ENCODE measurements around the gene NAT16. TPM values are rescaled to one million over a fixed set of nuclear protein-coding genes. Genes with fewer than 3 reads are reported as not detected.

The NAT16 gene
- total and polyA plus RNA-seq, 2 experiments from 2014 or later = 0.21 to 0.31 TPM

GRCh38 chr7:101164071-101164840 is 15.8 kb downstream of the NAT16 start:
- DNase-seq (ENCODE audit: low spot score) (peak; percentile 83), ATAC-seq (peak; percentile 19)
- Histone ChIP-seq H3K4me1 (ENCODE audit: insufficient read depth) (peaks cover 64% of the 10 kb centered on the region), H3K4me3 (peak overlapping the region; percentile 76), H2AFZ (no peak overlapping the region), H3K27ac (ENCODE audit: low read depth) (no peak overlapping the region), H3K4me2 (peak overlapping the region; percentile 98), H3F3A (replicated peaks; ENCODE audit: low read depth) (peaks cover 24% of the 10 kb centered on the region), H3K36me3 (ENCODE audit: insufficient read depth) (no peaks in the 10 kb centered on the region), H4K20me1 (replicated peaks; ENCODE audit: insufficient read depth) (peaks cover 6% of the 10 kb centered on the region; the same call in 1 of the 2 replicates), H3K27me3 (ENCODE audit: insufficient read depth) (peaks cover 74% of the 10 kb centered on the region), H3K9me2 (ENCODE audit: insufficient read depth) (no peaks in the 10 kb centered on the region), H3K79me2 (replicated peaks; ENCODE audit: insufficient read depth) (no peaks in the 10 kb centered on the region)
- no peak for TF ChIP-seq ZNF331 (CRISPR knock-in tag; IDR thresholded peaks at IDR 0.05; ENCODE audit: low read depth)
- TF ChIP-seq ZNF114 (CRISPR knock-in tag; IDR thresholded peaks at IDR 0.05) = no peak
- no peak for TF ChIP-seq NANOG (IDR thresholded peaks at IDR 0.05; ENCODE audit: borderline replicate concordance)
- TF ChIP-seq EZH2phosphoT487 (IDR thresholded peaks at IDR 0.05; ENCODE audit: unreplicated experiment) = no peak
- no peak for TF ChIP-seq CREB1 (CRISPR knock-in tag; IDR thresholded peaks at IDR 0.05; ENCODE audit: low read depth)
- TF ChIP-seq JUNB (IDR thresholded peaks at IDR 0.05; ENCODE audit: unreplicated experiment) = no peak
- TF ChIP-seq EZH2 (IDR thresholded peaks at IDR 0.05; ENCODE audit: low read depth, unreplicated experiment) = peak; percentile 29
- TF ChIP-seq, protein P1, sequence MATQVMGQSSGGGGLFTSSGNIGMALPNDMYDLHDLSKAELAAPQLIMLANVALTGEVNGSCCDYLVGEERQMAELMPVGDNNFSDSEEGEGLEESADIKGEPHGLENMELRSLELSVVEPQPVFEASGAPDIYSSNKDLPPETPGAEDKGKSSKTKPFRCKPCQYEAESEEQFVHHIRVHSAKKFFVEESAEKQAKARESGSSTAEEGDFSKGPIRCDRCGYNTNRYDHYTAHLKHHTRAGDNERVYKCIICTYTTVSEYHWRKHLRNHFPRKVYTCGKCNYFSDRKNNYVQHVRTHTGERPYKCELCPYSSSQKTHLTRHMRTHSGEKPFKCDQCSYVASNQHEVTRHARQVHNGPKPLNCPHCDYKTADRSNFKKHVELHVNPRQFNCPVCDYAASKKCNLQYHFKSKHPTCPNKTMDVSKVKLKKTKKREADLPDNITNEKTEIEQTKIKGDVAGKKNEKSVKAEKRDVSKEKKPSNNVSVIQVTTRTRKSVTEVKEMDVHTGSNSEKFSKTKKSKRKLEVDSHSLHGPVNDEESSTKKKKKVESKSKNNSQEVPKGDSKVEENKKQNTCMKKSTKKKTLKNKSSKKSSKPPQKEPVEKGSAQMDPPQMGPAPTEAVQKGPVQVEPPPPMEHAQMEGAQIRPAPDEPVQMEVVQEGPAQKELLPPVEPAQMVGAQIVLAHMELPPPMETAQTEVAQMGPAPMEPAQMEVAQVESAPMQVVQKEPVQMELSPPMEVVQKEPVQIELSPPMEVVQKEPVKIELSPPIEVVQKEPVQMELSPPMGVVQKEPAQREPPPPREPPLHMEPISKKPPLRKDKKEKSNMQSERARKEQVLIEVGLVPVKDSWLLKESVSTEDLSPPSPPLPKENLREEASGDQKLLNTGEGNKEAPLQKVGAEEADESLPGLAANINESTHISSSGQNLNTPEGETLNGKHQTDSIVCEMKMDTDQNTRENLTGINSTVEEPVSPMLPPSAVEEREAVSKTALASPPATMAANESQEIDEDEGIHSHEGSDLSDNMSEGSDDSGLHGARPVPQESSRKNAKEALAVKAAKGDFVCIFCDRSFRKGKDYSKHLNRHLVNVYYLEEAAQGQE (IDR thresholded peaks at IDR 0.05; ENCODE audit: unreplicated experiment) = peak; percentile 79
- TF ChIP-seq POLR2AphosphoS5 (IDR thresholded peaks at IDR 0.05; ENCODE audit: low read depth) = no peak
- TF ChIP-seq STAT1 (IDR thresholded peaks at IDR 0.05; ENCODE audit: unreplicated experiment) = no peak
- TF ChIP-seq ETS1 (IDR thresholded peaks at IDR 0.05) = no peak
- TF ChIP-seq CTCF (conservative IDR thresholded peaks at IDR 0.05; ENCODE audit: low read depth in 2 of 2) = no peak
- no peak for TF ChIP-seq ZNF462 (CRISPR knock-in tag; IDR thresholded peaks at IDR 0.05)
- Mint-ChIP-seq H3K4me1 (peaks cover 61% of the 10 kb centered on the region), H3K27ac (no peak overlapping the region), H3K9me3 (no peaks in the 10 kb centered on the region; the same call in 1 of the 3 replicates), H3K36me3 (ENCODE audit: low read depth) (peaks cover 2% of the 10 kb centered on the region; the same call in 2 of the 3 replicates), H3K27me3 (ENCODE audit: insufficient read depth, low read depth, poor library complexity) (peaks cover 66% of the 10 kb centered on the region), H3K4me3 (peak overlapping the region; percentile 78)
